Stimulated activated CD4-positive, alpha-beta T cell treated with anti-CD3 and anti-CD28 coated beads, Interleukin-2, amount 100 ng/mL, for 4 hours (primary cell): ENCODE results near the gene TCF7L1.
"Not testable (repeated sequence)": the region's sequence is repeated elsewhere in the genome, so short reads cannot be mapped to it uniquely, and the experiment has no call there.

Experiments used
- DNase-seq: peaks from one replicate; pipeline ENCODE4 v3.0.0-alpha.2; 2020; ENCODE audit warnings: low read depth

Gene TCF7L1

GRCh38 chr2:85286918-85287317 is 153.7 kb downstream of the TCF7L1 start:
- DNase-seq: no peak

- no peak for DNase-seq
These were observed 154.5 kb downstream of the TCF7L1 start for GRCh38 chr2:85287721-85288120.

- no peak for DNase-seq
These were observed 155.1 kb downstream of the TCF7L1 start for GRCh38 chr2:85288244-85288725.

- DNase-seq: no peak
These were observed 158.3 kb downstream of the TCF7L1 start for GRCh38 chr2:85291425-85292023.

- DNase-seq: no peak
These were observed 168.9 kb downstream of the TCF7L1 start for GRCh38 chr2:85302121-85302520.

GRCh38 chr2:85303780-85304531 is 170.8 kb downstream of the TCF7L1 start:
- DNase-seq: no peak

- no peak for DNase-seq
These were observed 174.3 kb downstream of the TCF7L1 start for GRCh38 chr2:85307527-85307897.

GRCh38 chr2:85308201-85308600 is 175.0 kb downstream of the TCF7L1 start:
- no peak for DNase-seq

GRCh38 chr2:85308896-85309555 is 175.8 kb downstream of the TCF7L1 start:
- no peak for DNase-seq

GRCh38 chr2:85309699-85310321 is 176.6 kb downstream of the TCF7L1 start:
- no peak for DNase-seq

- no peak for DNase-seq
These were observed 177.1 kb downstream of the TCF7L1 start for GRCh38 chr2:85310330-85310729.

- no peak for DNase-seq
These were observed 179.2 kb downstream of the TCF7L1 start for GRCh38 chr2:85312404-85312803.

GRCh38 chr2:85314884-85315242 is 181.7 kb downstream of the TCF7L1 start:
- no peak for DNase-seq

GRCh38 chr2:85315921-85316320 is 182.7 kb downstream of the TCF7L1 start:
- not testable (repeated sequence) for DNase-seq

GRCh38 chr2:85318222-85319074 is 185.3 kb downstream of the TCF7L1 start:
- no peak for DNase-seq

- DNase-seq: no peak
These were observed 186.6 kb downstream of the TCF7L1 start for GRCh38 chr2:85319796-85320195.

- no peak for DNase-seq
These were observed 190.3 kb downstream of the TCF7L1 start for GRCh38 chr2:85323351-85323987.

GRCh38 chr2:85323988-85324367 is 190.8 kb downstream of the TCF7L1 start:
- DNase-seq: not testable (repeated sequence)

- DNase-seq: no peak
These were observed 191.7 kb downstream of the TCF7L1 start for GRCh38 chr2:85324639-85325465.

- DNase-seq: no peak
These were observed 192.2 kb downstream of the TCF7L1 start for GRCh38 chr2:85325466-85325811.
